Psoas muscle (tissue), 8 donors: ENCODE results near the gene BTBD9. TPM values are rescaled to one million over a fixed set of nuclear protein-coding genes. Genes with fewer than 3 reads are reported as not detected.

Experiments
- ATAC-seq, 4 donors: fragments of 200-7000 bp; cut with Tn5 transposase; one replicate each; pipeline ENCODE4 v1.9.1; 2020; ENCODE audit warnings: moderate library complexity in 3 of 4, mild to moderate bottlenecking in 2 of 4
- DNase-seq, 2 donors: peaks; one replicate each; pipeline ENCODE4 v3.0.0-alpha.2; 2020
- H3K27ac ChIP-seq: fragments of 200-600 bp; one replicate; pipeline ENCODE4 v1.8.0; 2022
- H3K27me3 ChIP-seq, 3 donors: fragments of 200-600 bp in 1 of 3; one replicate each; pipeline versions ENCODE4 v1.6.1 to v1.8.0; 2013 to 2022; ENCODE audit warnings: low read length in 2 of 3, mild to moderate bottlenecking in 2 of 3, moderate library complexity in 1 of 3; ENCODE audit not compliant: insufficient read depth in 3 of 3
- H3K36me3 ChIP-seq, 2 donors: fragments of 200-600 bp in 1 of 2; one replicate each; pipeline versions ENCODE4 v1.6.1 to v1.8.0; 2013 to 2022; ENCODE audit warnings: low read depth in 1 of 2, mild to moderate bottlenecking in 1 of 2, moderate library complexity in 1 of 2; ENCODE audit not compliant: insufficient read depth in 1 of 2
- H3K4me1 ChIP-seq: fragments of 200-600 bp; one replicate; pipeline ENCODE4 v1.8.0; 2022
- H3K4me3 ChIP-seq: fragments of 200-600 bp; one replicate; pipeline ENCODE4 v1.8.0; 2022; ENCODE audit warnings: mild to moderate bottlenecking
- H3K9me3 ChIP-seq: fragments of 200-600 bp; one replicate; pipeline ENCODE4 v1.8.0; 2022
- WGBS, 3 donors: extraction: QIAGEN DNeasy Blood & Tissue Kit; methylation state at CpG; one replicate each; pipeline versions ENCODE4 v1.1.6 to v1.1.7; 2013; 5-methylcytosine and 5-hydroxymethylcytosine counted together
- intact Hi-C, 2 donors: fragments of 100-400 bp; cut with DNase I; formaldehyde crosslinking; loops; one replicate each; pipeline versions ENCODE4 v1.11.0 to v1.14.2; 2022
- polyA plus RNA-seq, 3 donors: library from polyadenylated mRNA; stranded (reverse); fragments of 200-250 nt; gene quantifications; one replicate each; pipeline ENCODE4 v1.2.3, GENCODE V29; 2013
- total RNA-seq, 4 donors: library from RNA; stranded (reverse); fragmentation: NEBNext Ultra II Directional in 2 of 4; extraction: Animal tissue kit (Norgen Biotek cat#: 25700) in 2 of 4; gene quantifications; one replicate each; pipeline versions ENCODE4 v1.2.1 to v1.2.4, GENCODE V29; 2021 to 2023
- TF ChIP-seq, protein P1 (sequence below): fragments of 200-600 bp; IDR thresholded peaks from one replicate; pipeline ENCODE4 v1.8.0; 2022; ENCODE audit warnings: antibody characterized with exemption
- donor health status: healthy with polysubstance abuse.
- donor health status: DM: no; HTN: no; CAD: no; lungs with moderate emphysema.
- donor health status: Bipolar disorder and iron deficiency.
- donor health status: healthy.
- donor health status: DM: yes; HTN: yes; CAD: no.
- donor health status: DM: no; HTN: no; CAD: no.
- donor health status: DM: no; HTN: no; CAD: no.
- donor health status: DM: yes; HTN: yes; CAD: no.

Gene BTBD9
- total and polyA plus RNA-seq, 7 donors = 2.3 to 10.9 (median 8.4) TPM

DNA sequence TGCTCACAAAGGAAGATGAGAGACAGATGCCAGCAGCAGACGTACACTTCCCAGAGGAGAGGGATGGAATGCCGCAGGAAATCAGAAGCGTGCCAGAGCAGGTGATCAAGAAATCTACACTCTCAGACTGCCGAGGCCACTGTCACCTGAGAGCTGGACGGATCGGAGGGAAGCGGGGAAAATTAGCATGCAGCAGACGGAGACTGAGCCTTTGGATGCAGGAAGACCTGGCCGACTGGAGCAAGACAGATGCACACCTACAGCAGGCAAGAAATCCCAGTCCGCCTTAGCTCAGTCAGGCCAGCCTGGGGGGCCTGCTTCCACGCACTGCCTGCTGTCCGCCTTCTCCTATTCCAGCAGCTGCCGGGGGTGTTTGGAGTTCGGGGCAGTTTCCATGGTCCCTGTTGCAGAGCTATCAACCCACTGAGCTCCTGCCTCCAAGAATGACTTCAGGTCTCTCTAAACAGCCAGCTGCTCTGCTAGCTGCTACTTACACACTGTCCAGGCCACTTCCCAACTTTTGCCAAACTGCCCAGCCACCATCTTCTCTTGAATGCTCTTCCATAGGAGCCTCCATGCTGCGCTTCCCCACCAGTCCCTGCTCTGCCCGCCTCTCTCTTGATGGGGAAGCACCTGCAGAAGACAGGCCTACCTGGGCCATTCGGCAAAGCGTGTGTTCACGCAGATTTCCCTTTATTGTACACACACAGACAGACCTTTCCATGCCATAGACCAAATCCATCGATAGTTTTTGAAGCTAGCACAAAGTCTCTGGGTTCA, 451.7 kb downstream of the BTBD9 start:
- Histone ChIP-seq H3K9me3 (no peaks in the 10 kb centered on the region), H3K4me3 (no peak overlapping the region), H3K36me3 (no peaks in the 10 kb centered on the region), H3K27me3 (no peaks in the 10 kb centered on the region), H3K27ac (no peak overlapping the region), H3K4me1 (no peaks in the 10 kb centered on the region)
- TF ChIP-seq, protein P1, sequence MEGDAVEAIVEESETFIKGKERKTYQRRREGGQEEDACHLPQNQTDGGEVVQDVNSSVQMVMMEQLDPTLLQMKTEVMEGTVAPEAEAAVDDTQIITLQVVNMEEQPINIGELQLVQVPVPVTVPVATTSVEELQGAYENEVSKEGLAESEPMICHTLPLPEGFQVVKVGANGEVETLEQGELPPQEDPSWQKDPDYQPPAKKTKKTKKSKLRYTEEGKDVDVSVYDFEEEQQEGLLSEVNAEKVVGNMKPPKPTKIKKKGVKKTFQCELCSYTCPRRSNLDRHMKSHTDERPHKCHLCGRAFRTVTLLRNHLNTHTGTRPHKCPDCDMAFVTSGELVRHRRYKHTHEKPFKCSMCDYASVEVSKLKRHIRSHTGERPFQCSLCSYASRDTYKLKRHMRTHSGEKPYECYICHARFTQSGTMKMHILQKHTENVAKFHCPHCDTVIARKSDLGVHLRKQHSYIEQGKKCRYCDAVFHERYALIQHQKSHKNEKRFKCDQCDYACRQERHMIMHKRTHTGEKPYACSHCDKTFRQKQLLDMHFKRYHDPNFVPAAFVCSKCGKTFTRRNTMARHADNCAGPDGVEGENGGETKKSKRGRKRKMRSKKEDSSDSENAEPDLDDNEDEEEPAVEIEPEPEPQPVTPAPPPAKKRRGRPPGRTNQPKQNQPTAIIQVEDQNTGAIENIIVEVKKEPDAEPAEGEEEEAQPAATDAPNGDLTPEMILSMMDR = no peak
- ATAC-seq = no peak
- intact Hi-C loops = no loop called here
- no peak for DNase-seq
- 82 to 89% (median 84%) methylated on average over 20 of the region's 20 CpGs for WGBS, 3 donors

DNA sequence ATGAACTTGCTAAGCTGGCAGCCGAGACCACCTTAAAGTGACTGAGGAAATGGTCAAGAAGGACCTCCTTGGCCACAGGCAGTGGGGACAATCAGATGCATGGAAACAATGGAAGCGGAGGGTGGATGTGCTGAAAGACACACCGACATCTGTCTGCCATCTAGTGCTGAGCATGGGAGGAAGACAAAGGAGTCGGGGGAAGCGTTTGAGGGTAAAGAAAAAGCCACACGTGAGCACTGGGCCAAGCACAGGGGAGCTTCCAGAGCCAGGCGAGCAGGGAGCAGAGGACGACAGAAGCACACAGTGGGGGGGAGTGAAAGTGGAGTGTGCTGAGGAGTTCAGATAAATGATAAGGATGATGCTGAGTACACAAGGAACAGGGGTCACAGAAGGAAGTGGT, 452.4 kb downstream of the BTBD9 start:
- intact Hi-C loops = no loop called here
- no peak for DNase-seq
- no peaks in the 10 kb centered on the region for H3K36me3 ChIP-seq
- no peak for ATAC-seq
- no peaks in the 10 kb centered on the region for H3K4me1 ChIP-seq
- no peaks in the 10 kb centered on the region for H3K27me3 ChIP-seq
- H3K27ac ChIP-seq = no peak overlapping the region
- no peak overlapping the region for H3K4me3 ChIP-seq
- H3K9me3 ChIP-seq = no peaks in the 10 kb centered on the region
- TF ChIP-seq, protein P1 = no peak
- WGBS, 3 donors = 73 to 78% (median 74%) methylated on average over 8 of the region's 8 CpGs

DNA sequence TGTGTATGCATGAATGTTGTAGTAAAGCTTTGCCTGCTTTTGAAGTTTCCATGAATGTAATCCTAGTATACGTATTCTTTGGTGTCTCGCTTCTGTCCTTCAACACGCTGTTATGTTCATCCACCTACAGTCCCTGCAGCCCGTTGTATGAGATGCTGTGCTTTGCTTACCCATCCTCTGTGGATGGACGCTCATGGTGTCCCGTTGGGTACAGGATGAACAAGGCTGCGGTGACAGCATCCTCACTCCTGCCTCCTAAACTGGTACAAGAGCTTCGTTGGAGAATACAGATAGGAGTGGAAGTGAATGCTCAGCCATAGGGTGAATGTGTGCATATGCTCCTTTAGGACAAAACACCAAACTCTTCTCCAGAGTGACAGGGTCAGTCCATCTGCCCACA, 454.0 kb downstream of the BTBD9 start:
- no peak for ATAC-seq
- no peak overlapping the region for H3K27ac ChIP-seq
- intact Hi-C loops = no loop called here
- no peak for DNase-seq
- no peaks in the 10 kb centered on the region for H3K36me3 ChIP-seq
- WGBS, 3 donors = 94 to 97% (median 94%) methylated on average over 8 of the region's 8 CpGs
- TF ChIP-seq, protein P1 = no peak
- H3K27me3 ChIP-seq = no peaks in the 10 kb centered on the region
- H3K4me3 ChIP-seq = no peak overlapping the region
- no peaks in the 10 kb centered on the region for H3K9me3 ChIP-seq
- H3K4me1 ChIP-seq = no peaks in the 10 kb centered on the region

DNA sequence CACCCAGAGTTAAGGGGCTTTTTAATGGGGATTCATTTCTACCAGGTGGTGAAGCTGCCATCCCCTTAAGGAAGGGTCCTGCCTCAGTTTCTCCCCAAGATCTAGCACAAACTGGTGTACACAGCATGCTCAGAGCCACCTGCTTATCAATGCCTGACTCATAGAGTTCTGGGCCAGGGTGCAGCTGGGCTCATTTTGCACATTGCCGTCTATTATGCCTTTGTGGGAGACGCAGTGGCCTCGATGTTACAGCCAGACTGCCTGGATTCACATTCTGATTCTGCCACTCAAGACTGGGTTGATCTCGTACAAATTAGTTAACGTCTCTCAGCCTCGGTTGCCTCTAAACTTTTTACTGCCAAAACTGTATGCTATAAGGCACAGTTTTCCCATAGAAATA, 454.5 kb downstream of the BTBD9 start:
- TF ChIP-seq, protein P1 = no peak
- no peaks in the 10 kb centered on the region for H3K27me3 ChIP-seq
- intact Hi-C loops = no loop called here
- no peaks in the 10 kb centered on the region for H3K36me3 ChIP-seq
- no peak for DNase-seq
- no peaks in the 10 kb centered on the region for H3K9me3 ChIP-seq
- 82 to 96% (median 86%) methylated on average over 6 of the region's 6 CpGs for WGBS, 3 donors
- H3K4me1 ChIP-seq = no peaks in the 10 kb centered on the region
- ATAC-seq = no peak
- no peak overlapping the region for H3K4me3 ChIP-seq
- H3K27ac ChIP-seq = no peak overlapping the region
